ENCODE measurements around the gene TNFRSF19.
"Not testable (repeated sequence)": the region's sequence is repeated elsewhere in the genome, so short reads cannot be mapped to it uniquely, and the experiment has no call there.

The TNFRSF19 gene

GRCh38 chr13:23656637-23657371 lies 86.6 kb downstream of the TNFRSF19 start:
- DNase-seq = no peak

GRCh38 chr13:23658929-23659541 lies 88.8 kb downstream of the TNFRSF19 start:
- no peak for DNase-seq

DNA sequence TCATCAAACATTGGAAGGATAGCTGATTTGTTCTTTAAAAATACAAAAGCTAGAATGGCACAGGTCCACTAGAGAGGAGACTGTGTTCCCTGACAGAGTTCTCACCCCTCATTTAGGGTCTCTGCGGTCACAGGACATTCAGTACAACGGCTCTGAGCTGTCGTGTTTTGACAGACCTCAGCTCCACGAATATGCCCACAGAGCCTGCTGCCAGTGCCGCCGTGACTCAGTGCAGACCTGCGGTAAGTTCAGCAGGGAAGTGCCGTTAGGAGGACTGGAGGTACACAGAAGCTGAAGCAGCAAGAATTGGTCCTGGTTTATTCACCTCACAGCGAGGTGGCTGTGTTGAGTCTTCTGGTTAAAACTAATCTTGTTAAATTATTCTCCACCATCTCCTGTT lies 90.0 kb downstream of the TNFRSF19 start:
- DNase-seq = no peak

DNA sequence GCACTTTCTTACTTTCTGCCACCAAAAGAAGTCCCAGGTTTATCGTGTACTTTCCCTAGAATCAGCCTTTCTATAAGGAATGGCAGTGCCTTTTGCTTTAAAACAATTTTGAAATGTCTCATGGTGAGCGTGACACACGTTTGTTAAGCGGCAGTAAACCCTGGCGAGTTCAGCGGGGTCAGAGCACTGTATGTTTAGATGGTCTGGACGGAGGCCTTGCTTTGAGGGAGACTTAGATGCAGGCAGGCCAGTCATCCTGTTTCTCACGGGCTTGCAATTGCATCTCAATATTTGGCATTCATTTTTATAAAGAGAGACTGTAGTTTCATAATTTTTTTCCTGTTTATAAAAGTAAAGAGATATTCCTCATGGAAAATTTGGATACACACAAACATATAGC lies 96.4 kb downstream of the TNFRSF19 start:
- no peak for DNase-seq

DNA sequence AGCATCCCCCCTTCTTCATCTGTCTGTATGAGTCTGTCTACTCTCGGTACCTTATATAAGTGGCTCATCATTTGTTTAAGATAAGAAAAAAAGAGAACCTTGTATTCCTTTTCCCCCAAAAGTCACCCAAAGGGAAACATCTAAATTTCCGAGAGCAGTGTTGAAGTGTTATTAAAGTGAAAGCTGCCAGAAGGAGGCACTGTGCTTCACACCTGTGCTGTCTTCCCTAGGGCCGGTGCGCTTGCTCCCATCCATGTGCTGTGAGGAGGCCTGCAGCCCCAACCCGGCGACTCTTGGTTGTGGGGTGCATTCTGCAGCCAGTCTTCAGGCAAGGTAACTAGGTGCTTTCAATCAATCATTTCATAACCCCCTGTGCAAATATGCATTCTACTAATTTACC lies 97.5 kb downstream of the TNFRSF19 start:
- no peak for DNase-seq

DNA sequence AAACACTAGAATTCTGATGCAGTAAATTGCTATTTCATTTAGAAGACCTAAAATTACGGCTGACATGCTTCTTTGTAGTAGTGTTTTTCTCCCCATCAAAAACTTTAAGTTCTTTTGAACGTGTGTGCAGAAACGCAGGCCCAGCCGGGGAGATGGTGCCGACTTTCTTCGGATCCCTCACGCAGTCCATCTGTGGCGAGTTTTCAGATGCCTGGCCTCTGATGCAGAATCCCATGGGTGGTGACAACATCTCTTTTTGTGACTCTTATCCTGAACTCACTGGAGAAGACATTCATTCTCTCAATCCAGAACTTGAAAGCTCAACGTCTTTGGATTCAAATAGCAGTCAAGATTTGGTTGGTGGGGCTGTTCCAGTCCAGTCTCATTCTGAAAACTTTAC lies 98.3 kb downstream of the TNFRSF19 start:
- DNase-seq = no peak

DNA sequence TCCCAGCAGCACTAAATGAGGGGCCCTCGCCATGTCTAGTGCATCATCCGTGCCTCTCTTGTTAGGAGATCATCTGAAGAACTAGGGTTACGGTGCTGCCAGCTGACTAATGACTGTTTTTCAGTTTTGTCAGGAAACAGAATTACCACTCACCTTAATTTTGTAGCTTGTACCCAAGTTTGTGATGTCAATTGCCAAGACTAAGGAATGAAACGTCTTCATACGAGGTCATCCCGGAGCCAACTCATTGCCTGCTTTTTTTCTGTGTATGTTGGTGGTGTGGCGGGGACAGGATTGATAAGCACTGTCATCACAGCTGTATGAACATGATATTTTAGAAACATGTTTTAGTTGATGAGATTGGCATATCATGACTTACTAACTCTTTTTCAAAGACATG lies 100.6 kb downstream of the TNFRSF19 start:
- DNase-seq = no peak

- DNase-seq = no peak
Measured at GRCh38 chr13:23671377-23671776, 101.2 kb downstream of the TNFRSF19 start.

GRCh38 chr13:23671897-23672296 lies 101.7 kb downstream of the TNFRSF19 start:
- DNase-seq = no peak

GRCh38 chr13:23672616-23673015 lies 102.4 kb downstream of the TNFRSF19 start:
- no peak for DNase-seq

DNA sequence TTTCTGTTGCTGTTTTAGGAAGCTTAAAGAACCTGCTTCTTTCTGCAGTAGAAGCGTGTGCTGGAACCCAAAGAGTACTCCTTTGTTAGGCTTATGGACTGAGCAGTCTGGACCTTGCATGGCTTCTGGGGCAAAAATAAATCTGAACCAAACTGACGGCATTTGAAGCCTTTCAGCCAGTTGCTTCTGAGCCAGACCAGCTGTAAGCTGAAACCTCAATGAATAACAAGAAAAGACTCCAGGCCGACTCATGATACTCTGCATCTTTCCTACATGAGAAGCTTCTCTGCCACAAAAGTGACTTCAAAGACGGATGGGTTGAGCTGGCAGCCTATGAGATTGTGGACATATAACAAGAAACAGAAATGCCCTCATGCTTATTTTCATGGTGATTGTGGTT lies 103.1 kb downstream of the TNFRSF19 start:
- peak; percentile 45 for DNase-seq

DNA sequence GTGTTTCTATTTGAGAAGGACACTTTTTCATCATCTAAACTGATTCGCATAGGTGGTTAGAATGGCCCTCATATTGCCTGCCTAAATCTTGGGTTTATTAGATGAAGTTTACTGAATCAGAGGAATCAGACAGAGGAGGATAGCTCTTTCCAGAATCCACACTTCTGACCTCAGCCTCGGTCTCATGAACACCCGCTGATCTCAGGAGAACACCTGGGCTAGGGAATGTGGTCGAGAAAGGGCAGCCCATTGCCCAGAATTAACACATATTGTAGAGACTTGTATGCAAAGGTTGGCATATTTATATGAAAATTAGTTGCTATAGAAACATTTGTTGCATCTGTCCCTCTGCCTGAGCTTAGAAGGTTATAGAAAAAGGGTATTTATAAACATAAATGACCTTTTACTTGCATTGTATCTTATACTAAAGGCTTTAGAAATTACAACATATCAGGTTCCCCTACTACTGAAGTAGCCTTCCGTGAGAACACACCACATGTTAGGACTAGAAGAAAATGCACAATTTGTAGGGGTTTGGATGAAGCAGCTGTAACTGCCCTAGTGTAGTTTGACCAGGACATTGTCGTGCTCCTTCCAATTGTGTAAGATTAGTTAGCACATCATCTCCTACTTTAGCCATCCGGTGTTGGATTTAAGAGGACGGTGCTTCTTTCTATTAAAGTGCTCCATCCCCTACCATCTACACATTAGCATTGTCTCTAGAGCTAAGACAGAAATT lies 103.8 kb downstream of the TNFRSF19 start:
- DNase-seq = no peak

GRCh38 chr13:23674795-23675640 lies 104.8 kb downstream of the TNFRSF19 start:
- no peak for DNase-seq

- not testable (repeated sequence) for DNase-seq
Measured at GRCh38 chr13:23677679-23678288, 107.6 kb downstream of the TNFRSF19 start.

DNA sequence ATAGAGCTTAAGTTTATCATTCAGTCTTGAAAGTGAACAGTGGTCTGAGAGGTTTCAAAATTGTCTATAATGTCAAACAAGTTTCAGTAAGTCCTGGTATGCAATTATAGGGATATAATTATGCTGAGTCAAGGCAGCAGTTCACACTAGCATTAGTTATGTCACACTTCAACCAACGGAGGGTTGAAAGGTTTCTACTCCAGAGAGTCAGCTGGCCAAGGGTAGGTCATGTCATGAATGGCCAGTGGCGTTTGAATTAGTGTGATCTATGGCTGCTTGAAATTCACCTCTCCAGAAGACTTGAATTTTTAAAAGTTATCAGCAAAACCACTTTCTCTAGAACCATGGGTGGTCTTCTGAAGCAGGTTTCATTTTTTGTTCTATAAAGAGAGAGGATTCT lies 108.6 kb downstream of the TNFRSF19 start:
- peak; percentile 10 for DNase-seq

DNA sequence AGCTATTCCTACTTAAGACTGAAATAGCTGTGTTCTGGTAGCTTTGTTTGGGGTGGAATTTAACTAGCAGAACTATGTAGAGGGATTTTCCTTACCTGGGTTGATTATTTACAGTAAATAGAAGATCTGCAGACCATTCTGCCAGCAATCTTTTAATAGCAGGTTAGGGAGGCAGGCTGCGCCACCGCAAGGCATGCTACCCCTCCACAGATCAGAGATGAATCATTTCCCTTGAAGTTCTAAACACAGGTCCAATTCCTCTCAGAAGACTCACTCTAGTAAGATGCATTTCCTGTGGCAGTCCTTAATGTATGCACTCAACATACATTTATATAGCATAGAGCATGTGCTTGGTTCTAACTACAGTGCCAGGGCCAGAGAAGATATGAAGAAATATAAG lies 109.0 kb downstream of the TNFRSF19 start:
- peak; percentile 69 for DNase-seq

DNA sequence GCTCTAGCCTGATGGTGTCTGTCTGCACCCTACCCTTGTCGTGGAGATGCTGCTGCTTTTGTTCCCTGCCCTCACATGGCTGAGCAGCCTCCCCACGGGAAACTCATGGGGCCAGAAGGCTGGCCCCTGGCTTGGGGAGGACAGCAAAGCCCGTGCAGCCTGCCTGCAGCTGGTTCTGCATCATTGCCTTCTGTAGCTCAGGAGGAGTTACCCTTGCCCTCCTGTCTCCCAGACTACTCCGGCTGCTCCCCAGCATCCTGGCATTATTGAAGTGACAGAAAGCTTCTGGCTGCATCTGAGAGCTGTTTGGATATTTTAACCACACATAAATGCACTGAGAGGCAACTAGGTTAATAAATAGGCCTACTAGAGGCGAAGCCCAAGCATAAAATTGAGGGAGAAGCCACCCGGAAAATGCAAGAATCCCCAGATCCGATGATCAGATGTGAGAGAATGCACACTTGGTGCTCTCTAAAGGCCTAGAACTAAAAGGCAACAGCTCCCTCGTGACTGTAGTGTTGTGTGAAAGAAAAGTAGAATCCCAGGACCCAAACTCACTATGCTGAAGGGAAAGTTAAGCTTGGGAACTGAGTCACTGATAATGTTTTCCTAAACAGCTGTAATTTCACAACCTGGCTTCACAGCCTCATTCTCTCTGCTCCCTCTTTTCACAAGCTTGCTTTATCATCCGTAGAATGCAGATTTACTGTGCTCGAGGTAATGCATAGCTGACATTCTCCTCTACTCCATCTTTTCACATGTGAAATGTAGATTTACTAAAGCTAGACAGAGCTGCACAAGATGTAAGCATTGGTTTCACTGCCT lies 110.8 kb downstream of the TNFRSF19 start:
- DNase-seq = peak; percentile 52

DNA sequence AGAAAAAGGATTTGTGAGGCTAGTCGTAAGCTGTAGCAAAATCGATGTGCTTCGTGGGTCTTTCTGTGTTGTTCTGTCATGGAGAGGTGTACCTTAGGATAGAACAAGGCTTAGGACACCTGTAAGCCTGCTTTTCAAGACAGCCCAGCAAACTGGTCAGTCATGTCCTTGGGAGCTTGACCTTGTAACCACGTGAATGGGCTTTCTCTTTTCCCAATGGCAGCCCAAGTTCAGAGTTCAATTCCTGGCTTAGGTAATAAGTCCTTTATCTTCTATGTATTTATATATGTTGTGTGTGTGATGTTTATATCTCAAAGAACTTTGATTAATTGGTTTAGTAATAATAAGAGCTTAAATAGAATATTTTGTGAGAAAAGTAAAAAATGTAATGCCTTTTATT lies 112.9 kb downstream of the TNFRSF19 start:
- DNase-seq = no peak

DNA sequence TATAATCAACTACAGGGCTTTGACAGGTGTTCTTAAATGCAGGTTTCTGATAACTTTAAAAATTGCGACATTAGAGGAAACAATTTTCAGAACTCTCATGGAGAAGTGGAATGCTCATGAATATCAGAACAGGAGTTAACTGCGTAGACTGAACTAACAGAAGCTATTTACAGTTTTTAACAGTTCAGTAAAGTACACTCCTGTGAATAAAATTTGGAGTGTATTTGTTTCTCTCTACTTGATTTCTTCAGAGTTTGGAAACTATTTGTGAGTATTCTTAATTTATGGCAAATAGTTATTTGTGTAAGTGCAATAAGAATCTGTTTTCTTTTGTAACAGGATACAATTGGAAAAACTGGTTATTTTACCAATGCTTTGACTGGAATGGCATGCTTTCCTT lies 114.4 kb downstream of the TNFRSF19 start:
- DNase-seq = no peak

DNA sequence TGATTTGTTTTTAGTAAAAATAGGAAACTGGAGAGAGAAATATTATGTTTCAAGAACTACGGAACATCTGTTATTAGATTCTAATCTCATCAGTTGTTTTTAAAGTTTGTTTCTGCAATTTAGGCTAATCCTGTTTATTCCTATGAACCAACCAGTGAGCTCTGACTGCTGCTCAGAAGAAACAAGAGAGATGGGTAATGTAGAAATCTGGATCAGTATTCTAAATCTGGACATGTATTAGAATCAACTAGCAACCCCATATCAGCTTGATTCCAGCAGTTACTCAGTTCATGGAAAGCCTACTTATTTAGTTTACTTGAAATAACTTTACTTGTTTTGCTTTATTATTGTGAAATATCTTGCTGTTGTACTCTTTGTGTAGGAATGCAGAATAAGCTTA lies 115.2 kb downstream of the TNFRSF19 start:
- DNase-seq = no peak

DNA sequence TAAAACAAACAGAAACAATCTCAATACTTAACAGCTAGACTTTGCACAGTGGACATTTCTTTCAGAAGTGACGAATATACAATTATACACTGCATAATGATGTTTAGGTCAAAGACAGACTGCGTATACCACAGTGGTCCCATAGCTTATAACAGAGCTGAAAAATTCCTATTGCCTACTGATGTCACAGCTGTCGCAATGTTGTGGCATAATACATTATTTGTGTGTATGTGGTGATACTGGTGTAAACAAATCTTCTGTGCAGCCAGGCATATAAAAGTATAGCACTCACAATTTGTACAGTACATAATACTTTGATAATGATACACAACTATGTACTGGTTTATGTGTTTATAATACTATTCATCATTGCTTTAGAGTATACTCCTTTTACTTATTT lies 116.7 kb downstream of the TNFRSF19 start:
- DNase-seq = no peak

DNA sequence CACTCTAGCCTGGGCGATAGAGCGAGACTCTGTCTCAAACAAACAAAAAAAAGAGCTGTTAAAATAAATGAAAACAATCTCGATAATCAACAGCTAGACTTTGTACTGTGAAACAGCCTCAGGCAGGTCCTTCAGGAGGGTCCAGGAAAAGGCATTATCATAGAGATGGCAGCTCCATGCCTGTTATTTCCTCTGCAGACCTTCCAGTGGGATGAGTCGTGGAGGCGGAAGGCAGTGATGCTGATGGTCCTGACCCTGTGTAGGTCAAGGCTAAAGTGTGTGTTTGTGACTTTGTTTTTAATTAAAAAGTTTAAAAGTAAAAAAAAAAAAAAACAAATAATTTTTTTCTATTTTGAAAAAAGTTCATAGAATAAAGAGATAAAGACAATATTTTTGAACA lies 117.4 kb downstream of the TNFRSF19 start:
- DNase-seq = peak; percentile 37
